Panc1 (cell line): ENCODE measurements around the gene RNF149.

Source experiments
- POLR2AphosphoS5 ChIP-seq: IDR thresholded peaks from 2 replicates; pipeline ENCODE4 v1.6.1; 2012; ENCODE audit warnings: mild to moderate bottlenecking, low read depth, low read length, moderate library complexity
- TF ChIP-seq, protein P1 (sequence below): fragments of 450-650 bp; IDR thresholded peaks from 2 replicates; pipeline ENCODE4 v1.5.1; 2017; ENCODE audit warnings: mild to moderate bottlenecking
- TF ChIP-seq, protein P2 (sequence below), 2 experiments: IDR thresholded peaks; 2 replicates each; pipeline ENCODE4 v1.6.1; 2011 to 2012; ENCODE audit warnings: low read depth in 2 of 2, control low read depth in 1 of 2, low read length in 1 of 2, mild to moderate bottlenecking in 1 of 2, moderate library complexity in 1 of 2; ENCODE audit not compliant: insufficient read depth in 1 of 2

DNA sequence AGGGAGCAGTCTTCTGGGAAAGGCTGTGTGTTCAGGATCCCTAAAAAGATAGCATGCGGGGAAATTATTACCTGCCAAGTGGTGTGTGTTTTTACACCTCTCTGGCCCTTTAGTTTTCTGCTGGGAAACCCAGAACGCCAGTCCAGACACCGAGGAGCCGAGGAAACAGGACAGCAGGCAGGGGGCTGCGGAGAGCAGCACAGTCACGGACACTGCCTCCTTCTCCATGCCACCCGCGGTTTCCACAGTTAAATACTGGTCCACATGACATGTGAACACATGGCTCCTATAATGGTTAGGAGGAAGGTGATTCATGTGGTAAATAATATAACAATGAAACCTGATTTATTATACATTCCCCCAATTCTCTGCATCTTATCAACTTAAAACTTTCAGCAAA lies 35.4 kb downstream of the RNF149 start:
- TF ChIP-seq, protein P1, sequence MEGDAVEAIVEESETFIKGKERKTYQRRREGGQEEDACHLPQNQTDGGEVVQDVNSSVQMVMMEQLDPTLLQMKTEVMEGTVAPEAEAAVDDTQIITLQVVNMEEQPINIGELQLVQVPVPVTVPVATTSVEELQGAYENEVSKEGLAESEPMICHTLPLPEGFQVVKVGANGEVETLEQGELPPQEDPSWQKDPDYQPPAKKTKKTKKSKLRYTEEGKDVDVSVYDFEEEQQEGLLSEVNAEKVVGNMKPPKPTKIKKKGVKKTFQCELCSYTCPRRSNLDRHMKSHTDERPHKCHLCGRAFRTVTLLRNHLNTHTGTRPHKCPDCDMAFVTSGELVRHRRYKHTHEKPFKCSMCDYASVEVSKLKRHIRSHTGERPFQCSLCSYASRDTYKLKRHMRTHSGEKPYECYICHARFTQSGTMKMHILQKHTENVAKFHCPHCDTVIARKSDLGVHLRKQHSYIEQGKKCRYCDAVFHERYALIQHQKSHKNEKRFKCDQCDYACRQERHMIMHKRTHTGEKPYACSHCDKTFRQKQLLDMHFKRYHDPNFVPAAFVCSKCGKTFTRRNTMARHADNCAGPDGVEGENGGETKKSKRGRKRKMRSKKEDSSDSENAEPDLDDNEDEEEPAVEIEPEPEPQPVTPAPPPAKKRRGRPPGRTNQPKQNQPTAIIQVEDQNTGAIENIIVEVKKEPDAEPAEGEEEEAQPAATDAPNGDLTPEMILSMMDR: no peak
- no peak for TF ChIP-seq POLR2AphosphoS5
- TF ChIP-seq, protein P2, sequence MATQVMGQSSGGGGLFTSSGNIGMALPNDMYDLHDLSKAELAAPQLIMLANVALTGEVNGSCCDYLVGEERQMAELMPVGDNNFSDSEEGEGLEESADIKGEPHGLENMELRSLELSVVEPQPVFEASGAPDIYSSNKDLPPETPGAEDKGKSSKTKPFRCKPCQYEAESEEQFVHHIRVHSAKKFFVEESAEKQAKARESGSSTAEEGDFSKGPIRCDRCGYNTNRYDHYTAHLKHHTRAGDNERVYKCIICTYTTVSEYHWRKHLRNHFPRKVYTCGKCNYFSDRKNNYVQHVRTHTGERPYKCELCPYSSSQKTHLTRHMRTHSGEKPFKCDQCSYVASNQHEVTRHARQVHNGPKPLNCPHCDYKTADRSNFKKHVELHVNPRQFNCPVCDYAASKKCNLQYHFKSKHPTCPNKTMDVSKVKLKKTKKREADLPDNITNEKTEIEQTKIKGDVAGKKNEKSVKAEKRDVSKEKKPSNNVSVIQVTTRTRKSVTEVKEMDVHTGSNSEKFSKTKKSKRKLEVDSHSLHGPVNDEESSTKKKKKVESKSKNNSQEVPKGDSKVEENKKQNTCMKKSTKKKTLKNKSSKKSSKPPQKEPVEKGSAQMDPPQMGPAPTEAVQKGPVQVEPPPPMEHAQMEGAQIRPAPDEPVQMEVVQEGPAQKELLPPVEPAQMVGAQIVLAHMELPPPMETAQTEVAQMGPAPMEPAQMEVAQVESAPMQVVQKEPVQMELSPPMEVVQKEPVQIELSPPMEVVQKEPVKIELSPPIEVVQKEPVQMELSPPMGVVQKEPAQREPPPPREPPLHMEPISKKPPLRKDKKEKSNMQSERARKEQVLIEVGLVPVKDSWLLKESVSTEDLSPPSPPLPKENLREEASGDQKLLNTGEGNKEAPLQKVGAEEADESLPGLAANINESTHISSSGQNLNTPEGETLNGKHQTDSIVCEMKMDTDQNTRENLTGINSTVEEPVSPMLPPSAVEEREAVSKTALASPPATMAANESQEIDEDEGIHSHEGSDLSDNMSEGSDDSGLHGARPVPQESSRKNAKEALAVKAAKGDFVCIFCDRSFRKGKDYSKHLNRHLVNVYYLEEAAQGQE (IDR thresholded peaks at IDR 0.05; ENCODE audit: insufficient read depth in 1 of 2, low read depth in 2 of 2, low read length in 1 of 2): no peak
